ENCODE results near the gene PACSIN2.

DNA sequence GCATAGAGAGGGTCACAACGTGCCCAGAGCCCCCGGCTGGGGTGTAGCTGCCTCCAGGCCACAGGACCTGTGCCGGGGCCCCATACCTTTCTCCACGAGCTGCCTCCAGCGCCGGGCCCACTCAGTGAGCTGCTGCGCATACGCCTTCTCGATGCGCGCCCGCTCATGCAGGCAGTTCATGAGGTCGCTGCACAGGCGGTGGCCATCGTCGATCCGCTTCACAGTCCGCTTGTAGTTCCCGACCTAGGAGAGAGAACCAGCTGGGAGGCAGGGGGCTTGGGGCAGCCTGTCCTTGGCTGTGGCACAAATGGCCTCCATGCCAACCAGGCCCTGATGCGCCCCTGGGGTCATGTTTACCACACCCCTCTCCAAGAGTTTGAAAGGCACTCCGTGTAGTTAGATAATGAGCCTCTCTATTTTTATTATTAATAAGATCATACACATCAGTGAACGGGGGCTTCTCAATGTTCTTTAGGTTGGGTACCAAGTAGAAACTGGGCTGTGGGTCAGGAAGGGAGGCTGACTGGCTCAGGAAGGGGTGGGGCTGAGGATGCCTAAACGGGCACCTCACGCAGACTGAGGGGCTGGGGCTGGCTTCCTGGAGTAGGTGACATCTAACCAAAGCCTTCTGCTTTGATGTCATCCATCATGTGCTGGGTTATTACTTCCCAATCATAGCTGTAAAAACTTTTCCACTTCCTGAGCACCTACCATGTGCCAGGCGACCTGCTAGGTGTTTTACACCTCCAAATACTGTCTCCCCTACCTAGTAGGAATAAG lies 121.4 kb downstream of the PACSIN2 start:
- TF ChIP-seq, protein P1, sequence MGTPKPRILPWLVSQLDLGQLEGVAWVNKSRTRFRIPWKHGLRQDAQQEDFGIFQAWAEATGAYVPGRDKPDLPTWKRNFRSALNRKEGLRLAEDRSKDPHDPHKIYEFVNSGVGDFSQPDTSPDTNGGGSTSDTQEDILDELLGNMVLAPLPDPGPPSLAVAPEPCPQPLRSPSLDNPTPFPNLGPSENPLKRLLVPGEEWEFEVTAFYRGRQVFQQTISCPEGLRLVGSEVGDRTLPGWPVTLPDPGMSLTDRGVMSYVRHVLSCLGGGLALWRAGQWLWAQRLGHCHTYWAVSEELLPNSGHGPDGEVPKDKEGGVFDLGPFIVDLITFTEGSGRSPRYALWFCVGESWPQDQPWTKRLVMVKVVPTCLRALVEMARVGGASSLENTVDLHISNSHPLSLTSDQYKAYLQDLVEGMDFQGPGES (IDR thresholded peaks at IDR 0.05) = no peak
- TF ChIP-seq EGR1 (IDR thresholded peaks at IDR 0.05; ENCODE audit: borderline replicate concordance in 1 of 2, low read depth in 2 of 2, low read length in 2 of 2) = no peak
- TF ChIP-seq, protein P2, sequence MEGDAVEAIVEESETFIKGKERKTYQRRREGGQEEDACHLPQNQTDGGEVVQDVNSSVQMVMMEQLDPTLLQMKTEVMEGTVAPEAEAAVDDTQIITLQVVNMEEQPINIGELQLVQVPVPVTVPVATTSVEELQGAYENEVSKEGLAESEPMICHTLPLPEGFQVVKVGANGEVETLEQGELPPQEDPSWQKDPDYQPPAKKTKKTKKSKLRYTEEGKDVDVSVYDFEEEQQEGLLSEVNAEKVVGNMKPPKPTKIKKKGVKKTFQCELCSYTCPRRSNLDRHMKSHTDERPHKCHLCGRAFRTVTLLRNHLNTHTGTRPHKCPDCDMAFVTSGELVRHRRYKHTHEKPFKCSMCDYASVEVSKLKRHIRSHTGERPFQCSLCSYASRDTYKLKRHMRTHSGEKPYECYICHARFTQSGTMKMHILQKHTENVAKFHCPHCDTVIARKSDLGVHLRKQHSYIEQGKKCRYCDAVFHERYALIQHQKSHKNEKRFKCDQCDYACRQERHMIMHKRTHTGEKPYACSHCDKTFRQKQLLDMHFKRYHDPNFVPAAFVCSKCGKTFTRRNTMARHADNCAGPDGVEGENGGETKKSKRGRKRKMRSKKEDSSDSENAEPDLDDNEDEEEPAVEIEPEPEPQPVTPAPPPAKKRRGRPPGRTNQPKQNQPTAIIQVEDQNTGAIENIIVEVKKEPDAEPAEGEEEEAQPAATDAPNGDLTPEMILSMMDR (IDR thresholded peaks at IDR 0.05 in 2 of 3, conservative IDR thresholded peaks at IDR 0.05 in 1 of 3; ENCODE audit: control insufficient read depth in 2 of 3, extremely low read depth in 1 of 3, insufficient read depth in 1 of 3, low read depth in 3 of 3, low read length in 3 of 3) = no peak
- TF ChIP-seq, protein P3, sequence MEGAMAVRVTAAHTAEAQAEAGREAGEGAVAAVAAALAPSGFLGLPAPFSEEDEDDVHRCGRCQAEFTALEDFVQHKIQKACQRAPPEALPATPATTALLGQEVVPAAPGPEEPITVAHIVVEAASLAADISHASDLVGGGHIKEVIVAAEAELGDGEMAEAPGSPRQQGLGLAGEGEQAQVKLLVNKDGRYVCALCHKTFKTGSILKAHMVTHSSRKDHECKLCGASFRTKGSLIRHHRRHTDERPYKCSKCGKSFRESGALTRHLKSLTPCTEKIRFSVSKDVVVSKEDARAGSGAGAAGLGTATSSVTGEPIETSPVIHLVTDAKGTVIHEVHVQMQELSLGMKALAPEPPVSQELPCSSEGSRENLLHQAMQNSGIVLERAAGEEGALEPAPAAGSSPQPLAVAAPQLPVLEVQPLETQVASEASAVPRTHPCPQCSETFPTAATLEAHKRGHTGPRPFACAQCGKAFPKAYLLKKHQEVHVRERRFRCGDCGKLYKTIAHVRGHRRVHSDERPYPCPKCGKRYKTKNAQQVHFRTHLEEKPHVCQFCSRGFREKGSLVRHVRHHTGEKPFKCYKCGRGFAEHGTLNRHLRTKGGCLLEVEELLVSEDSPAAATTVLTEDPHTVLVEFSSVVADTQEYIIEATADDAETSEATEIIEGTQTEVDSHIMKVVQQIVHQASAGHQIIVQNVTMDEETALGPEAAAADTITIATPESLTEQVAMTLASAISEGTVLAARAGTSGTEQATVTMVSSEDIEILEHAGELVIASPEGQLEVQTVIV (IDR thresholded peaks at IDR 0.05; ENCODE audit: borderline replicate concordance, partially characterized antibody) = no peak
- no peak for TF ChIP-seq CHD2 (IDR thresholded peaks at IDR 0.05; ENCODE audit: borderline replicate concordance, low read depth, low read length)
- no peak for TF ChIP-seq NBN (IDR thresholded peaks at IDR 0.05)
- no peak for TF ChIP-seq POLR2A (IDR thresholded peaks at IDR 0.05; ENCODE audit: low read depth, low read length)
- no peak for TF ChIP-seq CBFB (IDR thresholded peaks at IDR 0.05; ENCODE audit: low read depth)
- TF ChIP-seq, protein P4, sequence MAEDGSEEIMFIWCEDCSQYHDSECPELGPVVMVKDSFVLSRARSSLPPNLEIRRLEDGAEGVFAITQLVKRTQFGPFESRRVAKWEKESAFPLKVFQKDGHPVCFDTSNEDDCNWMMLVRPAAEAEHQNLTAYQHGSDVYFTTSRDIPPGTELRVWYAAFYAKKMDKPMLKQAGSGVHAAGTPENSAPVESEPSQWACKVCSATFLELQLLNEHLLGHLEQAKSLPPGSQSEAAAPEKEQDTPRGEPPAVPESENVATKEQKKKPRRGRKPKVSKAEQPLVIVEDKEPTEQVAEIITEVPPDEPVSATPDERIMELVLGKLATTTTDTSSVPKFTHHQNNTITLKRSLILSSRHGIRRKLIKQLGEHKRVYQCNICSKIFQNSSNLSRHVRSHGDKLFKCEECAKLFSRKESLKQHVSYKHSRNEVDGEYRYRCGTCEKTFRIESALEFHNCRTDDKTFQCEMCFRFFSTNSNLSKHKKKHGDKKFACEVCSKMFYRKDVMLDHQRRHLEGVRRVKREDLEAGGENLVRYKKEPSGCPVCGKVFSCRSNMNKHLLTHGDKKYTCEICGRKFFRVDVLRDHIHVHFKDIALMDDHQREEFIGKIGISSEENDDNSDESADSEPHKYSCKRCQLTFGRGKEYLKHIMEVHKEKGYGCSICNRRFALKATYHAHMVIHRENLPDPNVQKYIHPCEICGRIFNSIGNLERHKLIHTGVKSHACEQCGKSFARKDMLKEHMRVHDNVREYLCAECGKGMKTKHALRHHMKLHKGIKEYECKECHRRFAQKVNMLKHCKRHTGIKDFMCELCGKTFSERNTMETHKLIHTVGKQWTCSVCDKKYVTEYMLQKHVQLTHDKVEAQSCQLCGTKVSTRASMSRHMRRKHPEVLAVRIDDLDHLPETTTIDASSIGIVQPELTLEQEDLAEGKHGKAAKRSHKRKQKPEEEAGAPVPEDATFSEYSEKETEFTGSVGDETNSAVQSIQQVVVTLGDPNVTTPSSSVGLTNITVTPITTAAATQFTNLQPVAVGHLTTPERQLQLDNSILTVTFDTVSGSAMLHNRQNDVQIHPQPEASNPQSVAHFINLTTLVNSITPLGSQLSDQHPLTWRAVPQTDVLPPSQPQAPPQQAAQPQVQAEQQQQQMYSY (CRISPR knock-in tag; IDR thresholded peaks at IDR 0.05) = no peak
- TF ChIP-seq CEBPB (IDR thresholded peaks at IDR 0.05; ENCODE audit: borderline replicate concordance in 1 of 2, low read depth in 2 of 2, low read length in 2 of 2) = no peak
- no peak for TF ChIP-seq WRNIP1 (IDR thresholded peaks at IDR 0.05; ENCODE audit: borderline replicate concordance, low read depth, low read length)

All from GM12878 (cell line).